NCI-H2171 treated with DMSO at 0.1 percent for 48 hours (cell line): Measurements from ENCODE around the gene NINL.
"Not testable (repeated sequence)": the region's sequence is repeated elsewhere in the genome, so short reads cannot be mapped to it uniquely, and the experiment has no call there.

Experiments used
- DNase-seq: peaks from one replicate; lab custom pipeline; 2025; lab: John Stamatoyannopoulos, UW

The NINL gene

GRCh38 chr20:25484224-25484846 is 101.0 kb downstream of the NINL start:
- no peak for DNase-seq

DNA sequence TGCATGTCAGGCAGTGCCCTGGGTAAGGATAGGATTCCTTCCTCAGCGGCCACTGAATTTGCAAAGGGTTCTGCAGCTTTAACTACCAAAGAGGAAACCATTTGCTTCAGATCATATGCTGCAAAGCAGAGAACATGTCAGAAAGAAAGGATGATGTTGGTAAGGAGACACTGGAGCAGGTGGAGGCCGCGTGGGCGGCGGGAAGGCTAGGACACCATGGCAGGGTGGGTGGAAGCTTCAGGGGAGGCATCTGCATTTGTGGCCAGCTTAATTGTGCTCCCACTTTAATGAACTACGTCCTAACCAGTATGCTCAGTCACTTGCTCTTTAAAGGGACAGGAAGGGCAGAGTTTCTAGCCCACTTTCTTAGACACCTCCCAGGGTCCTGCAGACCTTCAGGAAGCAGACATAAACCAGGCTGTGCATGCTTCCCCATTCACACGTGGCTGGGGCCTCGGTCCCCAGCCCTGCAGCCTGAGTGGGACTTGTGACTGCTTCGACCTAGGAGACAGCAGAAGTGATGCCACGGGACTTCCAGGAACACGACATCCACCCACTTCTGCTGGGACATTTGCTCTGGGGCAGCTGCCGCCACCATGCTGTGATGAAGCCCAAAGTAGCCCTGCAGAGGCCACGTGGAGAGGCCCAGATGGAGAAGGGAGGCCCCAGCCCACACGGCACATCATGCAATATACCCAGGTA is 101.7 kb downstream of the NINL start:
- no peak for DNase-seq

GRCh38 chr20:25481918-25482253 is 103.4 kb downstream of the NINL start:
- DNase-seq, result no peak

GRCh38 chr20:25481235-25481917 is 104.0 kb downstream of the NINL start:
- no peak for DNase-seq

DNA sequence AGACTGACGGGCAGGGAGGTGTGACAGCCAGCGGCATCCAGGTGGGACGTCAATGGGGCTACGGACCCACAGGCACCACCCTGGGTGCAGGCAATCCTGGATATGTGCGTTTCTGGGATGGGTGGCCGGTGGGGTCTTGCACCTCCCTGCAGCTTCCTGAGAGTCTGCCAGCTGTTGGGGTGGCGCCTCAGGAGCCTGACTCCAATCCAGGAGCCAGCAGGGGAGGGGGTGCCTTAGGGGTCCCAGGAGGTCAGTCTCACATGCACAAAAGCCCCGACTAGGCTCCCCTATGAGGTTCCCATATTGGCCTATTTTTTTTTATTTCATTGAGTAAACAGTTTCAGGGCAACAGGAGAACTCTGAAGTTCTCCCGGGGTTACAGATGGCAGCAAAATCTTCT is 104.5 kb downstream of the NINL start:
- no peak for DNase-seq

GRCh38 chr20:25480156-25480555 is 105.2 kb downstream of the NINL start:
- no peak for DNase-seq

GRCh38 chr20:25479638-25480037 is 105.7 kb downstream of the NINL start:
- DNase-seq, result no peak

DNA sequence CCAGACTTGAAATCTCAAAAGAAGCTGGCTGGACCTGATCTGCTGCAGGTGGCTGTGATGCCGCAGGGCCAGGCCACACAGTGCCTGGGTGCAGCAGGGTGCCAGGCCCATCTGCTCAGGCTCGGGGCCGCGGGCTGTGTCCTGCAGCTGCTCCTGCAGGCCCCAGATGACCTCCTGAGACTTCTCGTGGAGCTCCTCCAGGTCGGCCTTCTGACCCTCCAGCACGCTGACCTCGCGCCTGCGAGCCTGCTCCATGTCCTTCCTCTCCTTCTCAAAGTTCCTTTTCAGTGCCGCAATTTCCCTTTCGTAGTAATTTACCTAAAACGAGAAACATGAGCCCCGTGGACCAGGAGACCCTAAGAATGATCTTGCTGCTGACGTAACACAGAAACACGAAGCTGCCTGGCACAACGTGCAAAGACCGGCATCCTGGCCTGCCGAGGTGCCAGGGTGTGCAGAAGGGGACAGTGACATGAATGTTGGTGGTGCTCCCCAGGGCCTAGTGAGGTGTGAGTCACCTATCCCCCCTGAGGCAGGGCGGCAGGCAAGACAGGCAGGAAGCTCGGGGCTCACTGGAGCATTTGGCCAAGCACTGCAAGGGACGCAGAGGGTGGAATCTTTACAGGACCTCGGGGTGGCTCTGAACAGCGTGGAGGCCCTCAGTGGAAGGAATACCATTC is 106.3 kb downstream of the NINL start:
- no peak for DNase-seq

- DNase-seq, result no peak
Measured at GRCh38 chr20:25477014-25477882, 108.1 kb downstream of the NINL start.

DNA sequence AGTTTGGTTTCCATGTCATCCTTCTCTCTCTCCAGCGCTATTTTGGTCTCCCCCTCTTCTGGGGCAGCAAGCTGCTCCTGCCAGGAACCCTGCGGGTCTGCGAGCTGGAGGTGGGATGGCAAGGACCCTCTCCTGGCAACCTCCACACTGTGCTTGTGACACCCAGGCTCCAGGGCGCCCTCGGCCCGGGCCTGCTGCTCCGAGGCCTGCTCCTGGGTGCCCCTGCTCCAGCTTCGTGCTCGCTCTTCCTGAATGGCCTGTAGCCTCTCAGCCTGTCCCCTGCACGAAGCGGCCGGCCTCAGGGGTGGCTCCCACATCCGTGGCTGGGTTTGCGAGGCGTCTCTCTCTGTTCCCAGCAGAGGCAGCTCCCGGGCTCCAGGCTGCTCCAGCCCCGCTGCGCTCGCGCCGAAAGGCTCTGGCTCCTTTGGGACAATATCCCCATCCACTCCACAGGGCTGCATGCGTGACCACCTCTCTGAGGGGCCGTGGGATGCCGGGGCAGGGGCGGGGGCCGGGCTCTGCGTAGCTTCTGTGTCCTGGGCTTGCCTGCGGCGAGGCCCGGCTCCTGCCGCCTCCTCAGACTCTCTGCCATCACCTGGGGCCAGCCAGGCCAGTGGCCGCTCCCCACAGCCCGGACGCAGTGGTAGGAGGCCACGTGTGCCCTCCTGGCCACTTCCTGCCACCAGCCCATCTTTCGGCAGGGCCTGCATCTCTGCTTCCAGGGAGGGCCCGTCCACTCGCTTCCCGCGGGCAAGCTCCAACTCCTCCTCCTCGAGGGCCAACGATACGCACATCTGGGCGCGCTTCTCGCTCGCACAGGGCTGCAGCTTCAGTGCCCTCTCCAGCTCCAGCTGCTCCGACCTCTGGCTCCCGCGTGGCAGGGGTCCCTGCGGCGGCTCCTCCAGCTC is 109.0 kb downstream of the NINL start:
- DNase-seq, result no peak

DNA sequence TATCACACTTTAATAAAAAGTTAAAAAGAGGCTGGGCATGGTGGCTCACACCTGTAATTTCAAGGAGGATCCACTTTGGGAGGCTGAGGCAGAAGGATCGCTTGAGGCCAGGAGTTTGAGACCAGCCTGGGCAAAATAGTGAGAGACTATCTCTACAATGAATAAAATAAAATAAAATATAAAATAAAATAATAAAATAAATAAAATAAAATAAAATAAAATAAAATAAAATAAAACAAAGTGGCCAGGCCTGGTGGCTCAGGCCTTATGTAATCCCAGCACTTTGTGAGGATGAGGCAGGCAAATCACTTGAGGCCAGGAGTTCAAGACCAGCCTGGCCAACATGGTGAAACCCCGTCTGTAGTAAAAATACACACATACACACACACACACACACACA is 112.0 kb downstream of the NINL start:
- not testable (repeated sequence) for DNase-seq

GRCh38 chr20:25471020-25471419 is 114.3 kb downstream of the NINL start:
- DNase-seq, result no peak

GRCh38 chr20:25470045-25470444 is 115.3 kb downstream of the NINL start:
- DNase-seq, result peak; percentile 54

- DNase-seq, result no peak
Measured at GRCh38 chr20:25469558-25469957, 115.8 kb downstream of the NINL start.

DNA sequence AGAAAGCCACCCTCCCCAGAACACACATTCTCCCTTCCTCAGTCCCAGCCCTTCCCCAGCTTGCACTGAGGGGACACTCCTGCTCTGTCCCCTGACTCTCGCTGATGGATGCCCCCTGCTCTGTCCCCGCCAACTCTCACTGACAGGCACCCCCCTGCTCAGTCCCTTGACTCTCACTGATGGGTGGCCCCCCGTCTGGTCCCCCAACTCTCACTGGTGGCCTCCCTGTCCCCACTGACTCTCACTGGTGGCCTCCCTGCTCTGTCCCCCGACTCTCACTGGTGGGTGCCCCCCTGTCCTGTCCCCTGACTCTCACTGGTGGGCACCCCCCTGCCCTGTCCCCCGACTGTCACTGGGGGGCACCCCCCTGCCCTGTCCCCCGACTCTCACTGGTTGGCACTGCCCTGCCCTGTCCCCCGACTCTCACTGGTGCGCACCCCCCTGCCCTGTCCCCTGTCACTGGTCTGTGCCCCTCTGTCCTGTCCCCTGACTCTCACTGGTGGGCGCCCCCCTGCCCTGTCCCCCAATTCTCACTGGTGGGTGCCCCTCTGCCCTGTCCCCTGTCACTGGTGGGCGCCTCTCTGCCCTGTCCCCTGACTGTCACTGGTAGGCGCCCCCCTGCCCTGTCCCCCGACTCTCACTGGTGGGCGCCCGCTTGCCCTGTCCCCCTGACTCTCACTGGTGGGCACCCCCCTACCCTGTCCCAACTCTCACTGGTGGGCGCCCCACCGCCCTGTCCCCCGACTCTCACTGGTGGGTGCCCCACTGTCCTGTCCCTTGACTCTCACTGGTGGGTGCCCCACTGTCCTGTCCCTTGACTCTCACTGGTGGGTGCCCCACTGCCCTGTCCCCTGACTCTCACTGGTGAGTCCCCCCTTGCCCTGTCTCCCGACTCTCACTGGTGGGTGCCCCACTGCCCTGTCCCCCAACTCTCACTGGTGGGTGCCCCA is 116.9 kb downstream of the NINL start:
- DNase-seq, result no peak

GRCh38 chr20:25467441-25467840 is 117.9 kb downstream of the NINL start:
- no peak for DNase-seq

DNA sequence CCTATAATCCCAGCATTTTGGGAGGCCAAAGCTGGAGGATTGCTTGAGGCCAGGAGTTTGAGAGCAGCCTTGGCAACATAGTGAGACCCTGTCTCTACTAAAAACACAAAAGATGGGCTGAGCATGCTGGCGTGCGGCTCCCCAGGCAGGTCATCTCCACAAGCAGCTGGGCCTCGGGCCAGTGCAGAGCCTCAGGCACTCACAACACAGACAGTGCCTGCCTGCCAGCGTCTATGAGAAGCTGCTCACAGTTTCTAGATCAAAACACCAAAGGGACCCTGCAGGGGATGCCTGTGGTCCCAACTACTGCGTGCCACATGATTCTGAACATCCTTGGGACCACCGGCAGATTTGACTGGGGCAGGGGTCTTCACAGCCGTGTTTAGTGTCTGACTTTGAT is 118.5 kb downstream of the NINL start:
- DNase-seq, result no peak

GRCh38 chr20:25465243-25466135 is 119.8 kb downstream of the NINL start:
- DNase-seq, result no peak
